Sigmoid colon (tissue), 4 donors: ENCODE data around the gene RC3H1.

Experiments
- POLR2A ChIP-seq, 2 donors: fragments of 450-650 bp; IDR thresholded peaks; one replicate each; pipeline ENCODE4 v1.6.1; 2016; ENCODE audit warnings: antibody characterized with exemption in 2 of 2, mild to moderate bottlenecking in 2 of 2, moderate library complexity in 2 of 2
- POLR2AphosphoS5 ChIP-seq, 4 donors: sonication (generic); formaldehyde crosslinking; IDR thresholded peaks; one replicate each; pipeline ENCODE4 v1.6.1; 2017; ENCODE audit warnings: antibody characterized with exemption in 4 of 4
- TF ChIP-seq, protein P1 (sequence below), 4 experiments: fragments of 450-650 bp in 3 of 4; fragments of 200-600 bp in 1 of 4; IDR thresholded peaks; one replicate each; pipeline ENCODE4 v1.5.1; 2016 to 2019; ENCODE audit warnings: antibody characterized with exemption in 4 of 4, mild to moderate bottlenecking in 3 of 4, moderate library complexity in 2 of 4

DNA sequence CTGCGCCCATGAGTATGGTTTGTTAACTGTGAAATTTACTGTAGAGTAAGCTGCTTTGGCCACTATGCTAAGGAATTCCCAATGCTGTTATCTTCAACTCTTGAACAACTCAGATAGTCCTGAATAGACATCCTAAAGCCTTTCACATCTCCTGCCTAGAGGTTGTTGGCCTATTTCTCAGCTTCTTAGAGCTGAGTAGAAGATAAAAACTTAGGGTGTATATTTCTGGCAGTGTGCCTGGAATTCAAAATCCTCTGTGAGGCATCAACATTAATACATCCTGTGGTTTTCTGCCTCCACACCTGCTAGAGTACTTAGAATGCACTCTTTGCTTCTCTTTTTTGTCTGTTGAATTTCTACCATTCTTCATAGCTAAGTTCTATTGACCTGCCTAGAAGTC lies 45.8 kb upstream of the RC3H1 start:
- TF ChIP-seq, protein P1, sequence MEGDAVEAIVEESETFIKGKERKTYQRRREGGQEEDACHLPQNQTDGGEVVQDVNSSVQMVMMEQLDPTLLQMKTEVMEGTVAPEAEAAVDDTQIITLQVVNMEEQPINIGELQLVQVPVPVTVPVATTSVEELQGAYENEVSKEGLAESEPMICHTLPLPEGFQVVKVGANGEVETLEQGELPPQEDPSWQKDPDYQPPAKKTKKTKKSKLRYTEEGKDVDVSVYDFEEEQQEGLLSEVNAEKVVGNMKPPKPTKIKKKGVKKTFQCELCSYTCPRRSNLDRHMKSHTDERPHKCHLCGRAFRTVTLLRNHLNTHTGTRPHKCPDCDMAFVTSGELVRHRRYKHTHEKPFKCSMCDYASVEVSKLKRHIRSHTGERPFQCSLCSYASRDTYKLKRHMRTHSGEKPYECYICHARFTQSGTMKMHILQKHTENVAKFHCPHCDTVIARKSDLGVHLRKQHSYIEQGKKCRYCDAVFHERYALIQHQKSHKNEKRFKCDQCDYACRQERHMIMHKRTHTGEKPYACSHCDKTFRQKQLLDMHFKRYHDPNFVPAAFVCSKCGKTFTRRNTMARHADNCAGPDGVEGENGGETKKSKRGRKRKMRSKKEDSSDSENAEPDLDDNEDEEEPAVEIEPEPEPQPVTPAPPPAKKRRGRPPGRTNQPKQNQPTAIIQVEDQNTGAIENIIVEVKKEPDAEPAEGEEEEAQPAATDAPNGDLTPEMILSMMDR (IDR thresholded peaks at IDR 0.05) = no peak
- TF ChIP-seq POLR2A (IDR thresholded peaks at IDR 0.05) = no peak
- no peak for TF ChIP-seq POLR2AphosphoS5 (IDR thresholded peaks at IDR 0.05)
